Gastroesophageal sphincter (tissue), 3 donors: ENCODE results near the gene CDH13.

Experiments
- CTCF ChIP-seq, 4 experiments: fragments of 200-600 bp in 2 of 4; fragments of 450-650 bp in 2 of 4; sonication (generic) in 1 of 4; IDR thresholded peaks; one replicate each; pipeline ENCODE4 v1.5.1; 2017 to 2019; ENCODE audit warnings: antibody characterized with exemption in 4 of 4, mild to moderate bottlenecking in 2 of 4, moderate library complexity in 2 of 4
- EP300 ChIP-seq: sonication (generic); formaldehyde crosslinking; IDR thresholded peaks from one replicate; pipeline ENCODE4 v1.6.1; 2017; ENCODE audit warnings: antibody characterized with exemption, mild to moderate bottlenecking

DNA sequence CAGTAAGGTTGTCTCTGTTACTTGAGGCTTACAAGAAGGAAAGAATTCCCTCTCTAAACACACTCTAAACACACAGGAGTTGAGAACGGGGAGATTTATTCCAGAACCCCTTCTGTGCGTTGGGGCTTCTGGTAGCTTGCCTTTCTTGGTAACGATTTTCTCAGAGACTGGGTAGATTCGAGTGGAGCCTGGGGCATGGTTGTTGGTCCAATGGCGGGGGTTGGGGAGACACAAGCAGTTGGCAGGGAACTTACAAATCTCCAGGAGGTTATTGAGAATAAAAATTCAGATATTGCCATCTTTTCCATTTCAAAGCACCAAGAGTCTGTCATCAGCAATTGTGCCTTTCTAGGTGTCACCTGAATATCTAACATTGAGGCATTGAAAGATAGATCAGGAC, 251.7 kb downstream of the CDH13 start:
- no peak for TF ChIP-seq CTCF (IDR thresholded peaks at IDR 0.05)
- no peak for TF ChIP-seq EP300
